PC-3 (cell line): ENCODE results near the gene BBC3. TPM values are rescaled to one million over a fixed set of nuclear protein-coding genes. Genes with fewer than 3 reads are reported as not detected.

Experiments used
- ATAC-seq: fragments of 200-7000 bp; cut with Tn5 transposase; 2 replicates; pipeline ENCODE4 v1.9.1; 2020; ENCODE audit warnings: mild to moderate bottlenecking, moderate library complexity
- BruUV-seq: library from RNA; stranded (reverse); fragments of 400-500 nt; replicated peaks from 2 replicates; lab custom pipeline; 2021; lab: Mats Ljungman, UMichigan
- CTCF ChIA-PET: fragments of 300-600 bp; sonication (Branson Sonifier 250); formaldehyde crosslinking; loops from one replicate; lab custom pipeline; 2022; ENCODE audit warnings: antibody characterized with exemption; lab: Charles Lee
- POLR2A ChIA-PET: fragments of 300-600 bp; sonication (Branson Sonifier 250); formaldehyde crosslinking; loops from one replicate; lab custom pipeline; 2022; ENCODE audit warnings: antibody characterized with exemption; ENCODE audit not compliant: unreplicated experiment; lab: Charles Lee
- DNase-seq: peaks from one replicate; pipeline ENCODE4 v3.0.0-alpha.2; 2015
- H2AFZ ChIP-seq: fragments of 300-600 bp; sonication (generic); 2 replicates; pipeline ENCODE4 v1.6.0; 2016; ENCODE audit warnings: antibody characterized with exemption, low read length
- H3F3A ChIP-seq: fragments of 300-600 bp; sonication (generic); one replicate; pipeline ENCODE4 v1.6.0; 2017; ENCODE audit warnings: antibody characterized with exemption, low read length, control low read depth, mild to moderate bottlenecking; ENCODE audit not compliant: unreplicated experiment
- H3K27ac ChIP-seq: fragments of 300-600 bp; sonication (generic); 2 replicates; pipeline ENCODE4 v1.5.1; 2016; ENCODE audit warnings: mild to moderate bottlenecking, low read length
- H3K27me3 ChIP-seq: fragments of 300-600 bp; sonication (generic); 2 replicates; pipeline ENCODE4 v1.6.1; 2016; ENCODE audit warnings: low read length, mixed read lengths
- H3K36me3 ChIP-seq: fragments of 300-600 bp; sonication (generic); 2 replicates; pipeline ENCODE4 v1.6.1; 2016; ENCODE audit warnings: low read depth, mixed run types, low read length, mixed read lengths
- H3K4me1 ChIP-seq: fragments of 300-600 bp; sonication (generic); 2 replicates; pipeline ENCODE4 v1.5.1; 2016; ENCODE audit warnings: low read length; ENCODE audit not compliant: insufficient read depth
- H3K4me2 ChIP-seq: fragments of 300-600 bp; sonication (generic); 2 replicates; pipeline ENCODE4 v1.6.0; 2016; ENCODE audit warnings: low read length
- H3K4me3 ChIP-seq: fragments of 300-600 bp; sonication (generic); 2 replicates; pipeline ENCODE4 v1.5.1; 2016; ENCODE audit warnings: mild to moderate bottlenecking, low read length, mixed read lengths
- H3K79me2 ChIP-seq: fragments of 300-600 bp; sonication (generic); 2 replicates; pipeline ENCODE4 v1.6.1; 2017; ENCODE audit warnings: low read length, mixed read lengths
- H3K9ac ChIP-seq: fragments of 300-600 bp; sonication (generic); 2 replicates; pipeline ENCODE4 v1.6.0; 2016; ENCODE audit warnings: mild to moderate bottlenecking, low read length
- H3K9me2 ChIP-seq: fragments of 300-600 bp; sonication (generic); replicated peaks from 2 replicates; pipeline ENCODE4 v1.6.1; 2016; ENCODE audit warnings: mixed run types, low read length, mixed read lengths
- H3K9me3 ChIP-seq: fragments of 300-600 bp; sonication (generic); 2 replicates; pipeline ENCODE4 v1.6.1; 2016; ENCODE audit warnings: low read length, mixed read lengths
- H4K20me1 ChIP-seq: fragments of 300-600 bp; sonication (generic); 2 replicates; pipeline ENCODE4 v1.6.1; 2016; ENCODE audit warnings: low read length, mixed read lengths
- EZH2 ChIP-seq: fragments of 300-600 bp; sonication (generic); IDR thresholded peaks from one replicate; pipeline ENCODE4 v1.6.1; 2017; ENCODE audit warnings: antibody characterized with exemption, mild to moderate bottlenecking, low read length; ENCODE audit not compliant: unreplicated experiment
- EZH2phosphoT487 ChIP-seq: fragments of 300-600 bp; sonication (generic); IDR thresholded peaks from 2 replicates; pipeline ENCODE4 v1.6.1; 2018; ENCODE audit warnings: mild to moderate bottlenecking, antibody characterized with exemption, low read length, borderline replicate concordance
- intact Hi-C: fragments of 100-400 bp; cut with micrococcal nuclease; formaldehyde crosslinking; loops from 2 replicates; pipeline ENCODE4 v1.9.0; 2023
- total RNA-seq: library from RNA; depleted of rRNA; stranded (reverse); fragments of >200 nt; gene quantifications from 2 replicates; pipeline ENCODE4 v1.2.3, GENCODE V29; 2014
- TF ChIP-seq, protein P1 (sequence below): fragments of 300-600 bp; sonication (generic); conservative IDR thresholded peaks from 2 replicates; pipeline ENCODE4 v1.5.1; 2017; ENCODE audit warnings: antibody characterized with exemption, low read depth, mild to moderate bottlenecking, low read length

BBC3 gene
- total RNA-seq, 1 experiment from 2014 or later = 2.9 TPM

DNA sequence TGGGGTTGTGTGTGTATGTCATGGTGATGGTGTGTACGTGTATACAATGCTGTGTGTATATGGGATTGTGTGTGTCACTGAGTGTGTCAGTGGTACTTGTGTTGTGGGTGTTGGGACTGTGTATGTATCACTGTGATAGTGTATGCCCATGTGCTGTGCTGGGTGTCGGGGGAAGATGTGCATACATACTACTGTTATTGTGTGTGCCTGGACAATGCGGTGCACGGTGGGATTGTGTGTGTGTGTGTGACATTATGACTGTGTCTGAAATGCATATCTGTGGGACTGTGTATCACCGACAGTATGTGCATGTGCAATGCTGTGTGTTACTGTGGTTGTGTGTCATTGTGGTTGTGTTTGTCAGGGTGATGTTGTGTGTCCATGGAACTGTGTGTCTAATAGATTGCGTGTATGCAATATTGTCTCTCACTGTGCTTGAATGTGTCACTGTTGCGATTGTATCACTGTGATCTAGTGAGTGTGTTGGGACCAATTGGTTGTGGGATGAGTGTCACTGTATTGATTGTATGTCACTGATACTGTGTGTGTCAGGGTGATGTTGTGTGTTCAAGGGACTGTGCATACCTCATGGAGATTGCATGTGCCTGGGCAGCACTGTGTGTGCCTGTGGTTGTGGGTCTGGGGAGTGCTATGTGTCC lies 11.0 kb upstream of the BBC3 start:
- H3K4me3 ChIP-seq = no peak overlapping the region
- TF ChIP-seq EZH2 (no peak), EZH2phosphoT487 (no peak)
- TF ChIP-seq, protein P1, sequence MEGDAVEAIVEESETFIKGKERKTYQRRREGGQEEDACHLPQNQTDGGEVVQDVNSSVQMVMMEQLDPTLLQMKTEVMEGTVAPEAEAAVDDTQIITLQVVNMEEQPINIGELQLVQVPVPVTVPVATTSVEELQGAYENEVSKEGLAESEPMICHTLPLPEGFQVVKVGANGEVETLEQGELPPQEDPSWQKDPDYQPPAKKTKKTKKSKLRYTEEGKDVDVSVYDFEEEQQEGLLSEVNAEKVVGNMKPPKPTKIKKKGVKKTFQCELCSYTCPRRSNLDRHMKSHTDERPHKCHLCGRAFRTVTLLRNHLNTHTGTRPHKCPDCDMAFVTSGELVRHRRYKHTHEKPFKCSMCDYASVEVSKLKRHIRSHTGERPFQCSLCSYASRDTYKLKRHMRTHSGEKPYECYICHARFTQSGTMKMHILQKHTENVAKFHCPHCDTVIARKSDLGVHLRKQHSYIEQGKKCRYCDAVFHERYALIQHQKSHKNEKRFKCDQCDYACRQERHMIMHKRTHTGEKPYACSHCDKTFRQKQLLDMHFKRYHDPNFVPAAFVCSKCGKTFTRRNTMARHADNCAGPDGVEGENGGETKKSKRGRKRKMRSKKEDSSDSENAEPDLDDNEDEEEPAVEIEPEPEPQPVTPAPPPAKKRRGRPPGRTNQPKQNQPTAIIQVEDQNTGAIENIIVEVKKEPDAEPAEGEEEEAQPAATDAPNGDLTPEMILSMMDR = no peak
- POLR2A ChIA-PET = no interaction called here
- no peak overlapping the region for H3K9ac ChIP-seq
- CTCF ChIA-PET = no interaction called here
- no peaks in the 10 kb centered on the region for H3K9me2 ChIP-seq
- no peak overlapping the region for H2AFZ ChIP-seq
- peaks cover 3% of the 10 kb centered on the region for H3F3A ChIP-seq
- BruUV-seq = no TSS peak
- ATAC-seq (no peak), DNase-seq (no peak)
- H3K27me3 ChIP-seq = no peaks in the 10 kb centered on the region
- H3K4me2 ChIP-seq = no peak overlapping the region
- no peaks in the 10 kb centered on the region for H4K20me1 ChIP-seq
- no peaks in the 10 kb centered on the region for H3K79me2 ChIP-seq
- intact Hi-C loops = loop anchor here (5.0 kb wide), 1 partner anchor 95 kb away; no protein-coding TSS in a partner anchor
- no peak overlapping the region for H3K27ac ChIP-seq
- H3K36me3 ChIP-seq = no peaks in the 10 kb centered on the region; the same call in 1 of the 2 replicates
- H3K4me1 ChIP-seq = peaks cover 8% of the 10 kb centered on the region; the same call in 1 of the 2 replicates
- no peaks in the 10 kb centered on the region for H3K9me3 ChIP-seq

DNA sequence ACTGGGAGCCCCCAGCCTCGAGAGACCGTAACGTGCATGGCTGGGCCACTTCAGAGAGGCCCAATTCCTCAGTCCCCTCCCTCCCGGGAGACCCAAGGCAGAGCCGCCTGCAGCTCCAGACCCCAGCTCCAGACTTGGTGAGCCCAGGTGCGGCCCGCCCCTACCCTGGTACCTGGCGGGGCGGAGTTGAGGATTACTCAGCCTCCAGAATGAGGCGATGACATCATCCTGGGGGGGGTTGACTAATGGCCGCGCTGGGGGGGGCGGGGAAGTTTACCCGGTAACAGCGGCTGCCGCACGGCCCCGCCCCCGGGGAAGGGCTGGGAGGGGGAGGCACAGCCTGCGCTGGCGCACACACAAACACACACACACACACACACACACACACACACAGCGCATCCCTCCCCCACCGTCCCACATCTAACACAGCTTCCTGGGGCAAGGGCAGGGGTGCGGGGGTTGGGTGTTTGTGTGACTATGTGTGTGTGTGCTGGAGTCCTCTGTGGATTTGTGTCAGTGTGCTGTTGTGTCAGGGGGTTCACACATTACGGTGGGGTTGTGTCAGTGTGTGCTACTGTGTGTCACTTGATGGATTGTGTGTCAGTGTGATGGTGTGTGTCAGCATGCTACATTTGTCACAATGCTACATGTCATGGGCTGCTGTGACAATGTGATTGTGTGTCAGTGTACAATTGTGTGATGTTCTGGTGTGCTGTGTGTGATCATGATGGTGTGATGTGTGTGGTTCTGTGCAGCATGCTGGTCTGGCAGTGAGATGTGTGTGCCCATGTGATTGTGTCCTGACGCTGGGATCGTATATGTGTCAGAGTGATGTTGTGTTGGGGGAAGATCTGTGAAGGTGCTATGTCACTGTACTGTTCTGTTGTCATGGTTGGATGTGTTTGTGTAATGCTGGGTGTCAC lies 10.3 kb upstream of the BBC3 start:
- BruUV-seq = no TSS peak

More for the DNA sequence above, 10.3 kb upstream of the BBC3 start:
- no peaks in the 10 kb centered on the region for H3K9me2 ChIP-seq
- no peaks in the 10 kb centered on the region for H3K9me3 ChIP-seq
- H3K4me3 ChIP-seq = peak overlapping the region; percentile 55
- no peaks in the 10 kb centered on the region for H3K79me2 ChIP-seq
- H3F3A ChIP-seq = peaks cover 3% of the 10 kb centered on the region
- no peak overlapping the region for H2AFZ ChIP-seq
- peak overlapping the region; percentile 72 for H3K4me2 ChIP-seq
- CTCF ChIA-PET = interaction anchor here (0.6 to 0.8 kb wide), 2 partner anchors 9 to 188 kb away, joined by 3 read pairs; no protein-coding TSS in a partner anchor
- H4K20me1 ChIP-seq = no peaks in the 10 kb centered on the region
- H3K9ac ChIP-seq = no peak overlapping the region
- ATAC-seq (peak; percentile 42), DNase-seq (peak; percentile 78)
- H3K36me3 ChIP-seq = no peaks in the 10 kb centered on the region; the same call in 1 of the 2 replicates
- H3K27ac ChIP-seq = no peak overlapping the region
- no peak for TF ChIP-seq EZH2phosphoT487
- no peak for TF ChIP-seq EZH2
- TF ChIP-seq, protein P1 = no peak
- no peaks in the 10 kb centered on the region for H3K27me3 ChIP-seq
- POLR2A ChIA-PET = no interaction called here
- intact Hi-C loops = loop anchor here (5.0 kb wide), 1 partner anchor 94 kb away; no protein-coding TSS in a partner anchor
- peaks cover 8% of the 10 kb centered on the region; the same call in 1 of the 2 replicates for H3K4me1 ChIP-seq
